ENCODE measurements around the gene RAD50.

Gene RAD50

GRCh38 chr5:132635873-132636272 lies 79.1 kb downstream of the RAD50 start:
- TF ChIP-seq ISL1 (CRISPR knock-in tag; IDR thresholded peaks at IDR 0.05) (no peak), OSR1 (CRISPR knock-in tag; IDR thresholded peaks at IDR 0.05) (no peak)
- no peak for ATAC-seq

- no peak for TF ChIP-seq SNAI2 (CRISPR knock-in tag; IDR thresholded peaks at IDR 0.05)
- no peak for TF ChIP-seq ISL1 (CRISPR knock-in tag; IDR thresholded peaks at IDR 0.05)
- no peak for TF ChIP-seq ZNF565 (CRISPR knock-in tag; conservative IDR thresholded peaks at IDR 0.05; ENCODE audit: low read depth)
- no peak for TF ChIP-seq OSR1 (CRISPR knock-in tag; IDR thresholded peaks at IDR 0.05)
- no peak for ATAC-seq
Observed at GRCh38 chr5:132637241-132637640, 80.5 kb downstream of the RAD50 start.

GRCh38 chr5:132639706-132640130 lies 82.9 kb downstream of the RAD50 start:
- TF ChIP-seq SNAI2 (CRISPR knock-in tag; IDR thresholded peaks at IDR 0.05) (no peak), ZNF565 (CRISPR knock-in tag; conservative IDR thresholded peaks at IDR 0.05; ENCODE audit: low read depth) (no peak), ARNTL (CRISPR knock-in tag; IDR thresholded peaks at IDR 0.05; ENCODE audit: borderline replicate concordance, low read depth) (no peak), TSHZ2 (CRISPR knock-in tag; IDR thresholded peaks at IDR 0.05) (no peak), ZNF8 (CRISPR knock-in tag; IDR thresholded peaks at IDR 0.05) (no peak), RARB (CRISPR knock-in tag; IDR thresholded peaks at IDR 0.05) (no peak), GLIS3 (CRISPR knock-in tag; IDR thresholded peaks at IDR 0.05) (no peak), CREB5 (CRISPR knock-in tag; IDR thresholded peaks at IDR 0.05; ENCODE audit: low read depth) (no peak)
- no peak for ATAC-seq

GRCh38 chr5:132640613-132641012 lies 83.8 kb downstream of the RAD50 start:
- no peak for ATAC-seq
- TF ChIP-seq ZFP3 (CRISPR knock-in tag; IDR thresholded peaks at IDR 0.05) (no peak), TOX (CRISPR knock-in tag; IDR thresholded peaks at IDR 0.05; ENCODE audit: borderline replicate concordance) (no peak), ESRRG (CRISPR knock-in tag; IDR thresholded peaks at IDR 0.05) (no peak), OSR1 (CRISPR knock-in tag; IDR thresholded peaks at IDR 0.05) (no peak), ISL1 (CRISPR knock-in tag; IDR thresholded peaks at IDR 0.05) (no peak), PATZ1 (CRISPR knock-in tag; IDR thresholded peaks at IDR 0.05; ENCODE audit: borderline replicate concordance) (no peak), TCF4 (CRISPR knock-in tag; IDR thresholded peaks at IDR 0.05; ENCODE audit: borderline replicate concordance) (no peak), ZNF565 (CRISPR knock-in tag; conservative IDR thresholded peaks at IDR 0.05; ENCODE audit: low read depth) (no peak), GLIS3 (CRISPR knock-in tag; IDR thresholded peaks at IDR 0.05) (no peak), SNAI2 (CRISPR knock-in tag; IDR thresholded peaks at IDR 0.05) (no peak), ZFP30 (CRISPR knock-in tag; IDR thresholded peaks at IDR 0.05) (no peak)

- no peak for ATAC-seq
- TF ChIP-seq ISL1 (CRISPR knock-in tag; IDR thresholded peaks at IDR 0.05) (no peak), TOX (CRISPR knock-in tag; IDR thresholded peaks at IDR 0.05; ENCODE audit: borderline replicate concordance) (no peak), ZC3H10 (CRISPR knock-in tag; IDR thresholded peaks at IDR 0.05) (no peak), RARB (CRISPR knock-in tag; IDR thresholded peaks at IDR 0.05) (no peak), ZNF8 (CRISPR knock-in tag; IDR thresholded peaks at IDR 0.05) (no peak), OSR1 (CRISPR knock-in tag; IDR thresholded peaks at IDR 0.05) (no peak), PPARA (CRISPR knock-in tag; IDR thresholded peaks at IDR 0.05; ENCODE audit: borderline replicate concordance) (no peak), CSRNP3 (CRISPR knock-in tag; IDR thresholded peaks at IDR 0.05) (no peak), POU6F1 (CRISPR knock-in tag; IDR thresholded peaks at IDR 0.05; ENCODE audit: borderline replicate concordance, low read depth) (no peak), CSDC2 (CRISPR knock-in tag; IDR thresholded peaks at IDR 0.05) (no peak), BACH2 (CRISPR knock-in tag; IDR thresholded peaks at IDR 0.05; ENCODE audit: borderline replicate concordance) (no peak), TSHZ2 (CRISPR knock-in tag; IDR thresholded peaks at IDR 0.05) (no peak)
Observed at GRCh38 chr5:132641241-132641723, 84.5 kb downstream of the RAD50 start.

All from SK-N-SH treated with all-trans-retinoic acid at 6 μM for 48 hours (cell line).